COLO668 (cell line): ENCODE results near the gene ARHGAP25.

Source experiments
- DNase-seq: peaks from one replicate; lab custom pipeline; 2025; ENCODE audit not compliant: unreplicated experiment; lab: John Stamatoyannopoulos, UW

Gene ARHGAP25

DNA sequence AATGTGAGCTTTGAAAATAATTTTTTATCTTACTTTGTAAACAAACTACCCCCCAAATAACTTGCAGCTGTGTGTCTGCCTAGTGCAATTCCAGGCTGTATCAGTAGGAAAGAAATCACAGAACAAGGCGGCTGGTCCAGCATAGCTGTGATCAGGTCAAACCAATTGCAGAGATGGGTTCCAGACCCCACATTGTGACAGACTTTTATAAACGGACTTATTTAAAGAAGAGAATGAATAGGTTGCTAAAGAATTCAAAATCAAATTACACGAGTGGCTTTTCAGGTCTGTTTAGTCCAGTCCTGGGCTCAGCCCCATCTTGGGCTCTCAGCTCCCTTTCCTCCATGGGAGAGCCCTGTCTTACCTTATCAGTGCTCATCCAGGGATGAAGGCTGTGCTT, 125.5 kb downstream of the ARHGAP25 start:
- no peak for DNase-seq

DNA sequence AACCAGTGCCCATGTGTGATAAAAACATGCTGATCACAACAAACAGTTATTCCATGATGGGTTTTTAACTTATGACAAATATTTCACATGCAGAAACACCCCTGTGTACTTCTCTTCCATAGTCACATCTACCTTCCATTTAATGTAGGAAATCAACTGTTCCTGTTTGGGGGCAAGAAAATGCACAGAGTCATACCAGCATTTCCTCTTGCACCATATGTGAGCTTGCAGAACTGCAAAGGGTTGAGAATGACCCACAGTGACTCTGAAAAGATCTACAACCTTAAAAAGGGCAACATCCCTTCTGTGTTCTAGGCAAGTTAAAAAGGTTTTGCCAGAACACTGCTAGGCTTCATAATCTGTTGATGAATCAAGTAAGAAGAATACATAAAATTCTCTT, 126.7 kb downstream of the ARHGAP25 start:
- DNase-seq: no peak

DNA sequence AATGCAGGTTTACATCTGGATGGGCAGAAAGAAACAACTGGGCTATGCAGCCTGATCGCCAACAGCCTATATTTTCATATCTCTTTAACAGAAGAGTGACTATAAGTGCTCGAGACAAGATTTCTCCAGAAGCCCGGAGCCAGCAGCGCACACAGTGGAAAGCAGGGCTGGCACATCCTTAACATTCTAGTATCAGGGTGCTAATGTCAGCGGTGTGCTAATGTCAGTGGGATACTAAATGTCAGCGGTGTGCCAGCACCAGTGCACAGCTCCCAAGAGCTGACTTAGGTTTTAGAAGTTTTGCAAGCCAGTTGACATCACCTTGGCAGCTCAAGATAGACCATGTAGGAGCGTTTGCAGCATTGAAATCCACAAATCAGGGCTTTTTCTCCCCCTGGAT, 128.3 kb downstream of the ARHGAP25 start:
- no peak for DNase-seq

DNA sequence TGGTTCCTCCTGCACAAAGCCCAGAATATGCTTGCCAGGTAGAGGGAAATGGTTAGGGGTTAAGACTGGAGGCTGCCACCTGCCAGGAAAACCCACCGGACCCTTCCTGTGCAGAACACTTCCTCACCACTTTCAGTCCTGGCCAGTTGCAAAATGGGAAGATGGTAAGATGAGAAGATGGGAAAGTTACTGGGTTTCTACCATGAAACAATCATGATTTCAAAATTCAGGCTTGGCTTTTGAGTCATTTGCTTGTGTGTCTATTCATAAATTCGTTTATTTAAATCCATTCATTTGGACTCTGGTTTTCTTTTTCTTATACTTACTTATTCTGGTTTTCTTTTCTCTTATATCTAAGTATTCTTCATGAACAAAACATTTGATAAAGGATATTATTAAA, 129.4 kb downstream of the ARHGAP25 start:
- DNase-seq: no peak

DNA sequence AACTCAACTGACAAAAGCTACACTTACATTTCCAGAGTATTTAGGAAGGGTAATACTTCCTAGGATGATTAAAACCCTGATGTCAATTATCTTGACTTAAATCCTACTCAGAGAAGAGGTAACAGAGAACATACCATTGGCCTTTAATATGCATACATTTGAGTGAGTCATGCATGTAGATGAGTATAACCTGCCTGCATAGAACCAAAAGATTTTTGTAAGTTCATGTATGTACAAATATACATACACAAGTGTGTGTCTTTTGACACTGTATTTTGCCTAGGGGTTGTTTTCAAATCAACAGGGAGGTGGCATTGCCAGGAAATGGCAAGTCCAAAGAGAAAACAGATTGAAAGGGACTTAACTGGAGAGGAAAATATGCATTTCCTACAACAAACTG, 130.5 kb downstream of the ARHGAP25 start:
- DNase-seq: no peak

DNA sequence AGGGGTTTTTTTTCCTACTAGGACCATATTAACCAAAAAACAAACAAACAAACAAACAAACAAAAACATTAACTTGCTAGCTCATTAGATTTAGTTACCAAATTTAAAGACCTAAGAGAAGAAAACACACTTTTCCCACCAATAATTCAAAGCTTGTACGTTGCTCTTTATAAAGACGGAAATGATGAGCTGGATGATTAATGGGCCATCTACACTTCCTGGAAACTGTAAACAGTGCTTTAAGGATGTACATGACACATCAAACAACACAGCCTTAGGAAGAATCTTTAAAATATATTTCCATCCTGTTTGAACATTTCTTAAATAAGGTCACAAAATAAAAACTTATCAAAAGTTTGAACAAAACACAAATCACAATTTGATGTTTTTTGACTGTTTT, 135.6 kb downstream of the ARHGAP25 start:
- no peak for DNase-seq

DNA sequence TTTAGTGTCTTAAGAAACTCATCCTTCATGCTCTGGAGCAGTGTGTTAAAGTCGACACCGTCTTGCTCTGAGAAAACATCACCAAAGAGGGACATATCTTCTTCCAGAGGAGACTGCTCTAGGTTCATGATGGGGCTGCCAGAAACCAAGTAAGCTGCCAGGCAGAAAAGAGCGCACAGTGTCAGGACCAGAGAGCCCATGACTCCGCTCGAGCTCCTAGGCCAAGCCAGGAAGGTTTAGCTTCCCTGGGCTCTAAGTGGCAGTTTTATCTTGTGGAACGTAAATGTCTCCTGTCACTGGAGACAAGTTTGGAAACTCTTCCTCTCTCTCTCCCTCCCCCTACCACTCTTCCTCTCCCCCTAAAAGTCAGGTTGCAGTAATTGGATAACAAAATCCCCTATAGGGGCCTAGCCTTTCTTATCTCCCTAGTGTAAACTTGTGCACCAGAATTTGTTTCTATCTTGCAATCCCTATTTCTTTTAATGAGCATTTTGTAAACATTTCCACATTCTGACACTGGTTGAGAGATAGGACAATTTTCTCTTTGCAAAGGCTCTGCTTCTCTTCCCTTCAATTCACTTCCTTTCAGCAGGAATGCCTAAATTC, 136.7 kb downstream of the ARHGAP25 start, which contains the start of gene BMP10:
Gene BMP10, minus strand, starts transcription at position 239 of the 606 bp plus-strand sequence. Its CDS starts 39 bp downstream, at position 200.
- no peak for DNase-seq
